Islet precursor cell (in vitro differentiated cells): ENCODE measurements around the gene SLC16A2.
A peak's percentile ranks its signal among the peaks of the same experiment; 100 is the strongest.

Source experiments
- DNase-seq: peaks from one replicate; pipeline ENCODE4 v3.0.0-alpha.2; 2018

SLC16A2 gene

GRCh38 chrX:74510401-74510800 lies 89.1 kb downstream of the SLC16A2 start:
- no peak for DNase-seq

GRCh38 chrX:74511704-74512103 lies 90.4 kb downstream of the SLC16A2 start:
- no peak for DNase-seq

- peak; percentile 26 for DNase-seq
These were observed 93.1 kb downstream of the SLC16A2 start for GRCh38 chrX:74514384-74514783.

- DNase-seq: no peak
These were observed 94.1 kb downstream of the SLC16A2 start for GRCh38 chrX:74515356-74515755.

GRCh38 chrX:74516013-74516412 lies 94.7 kb downstream of the SLC16A2 start:
- DNase-seq: peak; percentile 2

GRCh38 chrX:74519870-74520269 lies 98.6 kb downstream of the SLC16A2 start:
- DNase-seq: peak; percentile 5

- DNase-seq: peak; percentile 2
These were observed 99.0 kb downstream of the SLC16A2 start for GRCh38 chrX:74520291-74520690.

- peak; percentile 7 for DNase-seq
These were observed 99.6 kb downstream of the SLC16A2 start for GRCh38 chrX:74520896-74521295.

GRCh38 chrX:74521961-74522751 lies 100.9 kb downstream of the SLC16A2 start:
- DNase-seq: peak; percentile 20

GRCh38 chrX:74523224-74523623 lies 101.9 kb downstream of the SLC16A2 start:
- DNase-seq: peak; percentile 18

- DNase-seq: peak; percentile 37
These were observed 102.8 kb downstream of the SLC16A2 start for GRCh38 chrX:74523870-74524735.

- no peak for DNase-seq
These were observed 103.8 kb downstream of the SLC16A2 start for GRCh38 chrX:74525116-74525515.

GRCh38 chrX:74526764-74527163 lies 105.5 kb downstream of the SLC16A2 start:
- no peak for DNase-seq

GRCh38 chrX:74527350-74527749 lies 106.1 kb downstream of the SLC16A2 start:
- DNase-seq: no peak

- no peak for DNase-seq
These were observed 108.0 kb downstream of the SLC16A2 start for GRCh38 chrX:74529311-74529710.

GRCh38 chrX:74531081-74531480 lies 109.8 kb downstream of the SLC16A2 start:
- DNase-seq: no peak

- no peak for DNase-seq
These were observed 113.3 kb downstream of the SLC16A2 start for GRCh38 chrX:74534569-74535038.

- no peak for DNase-seq
These were observed 113.8 kb downstream of the SLC16A2 start for GRCh38 chrX:74535086-74535407.

GRCh38 chrX:74535408-74536151 lies 114.3 kb downstream of the SLC16A2 start:
- peak; percentile 72 for DNase-seq

GRCh38 chrX:74536152-74536831 lies 115.0 kb downstream of the SLC16A2 start:
- DNase-seq: peak; percentile 88

- peak; percentile 60 for DNase-seq
These were observed 115.6 kb downstream of the SLC16A2 start for GRCh38 chrX:74536832-74537371.

- no peak for DNase-seq
These were observed 119.4 kb downstream of the SLC16A2 start for GRCh38 chrX:74540635-74541249.
